NOMO-1 treated with dmso at 0.1 percent for 144 hours (cell line): Measurements from ENCODE around the gene ENPP7.

Experiments used
- DNase-seq: peaks from one replicate; lab custom pipeline; 2025; ENCODE audit not compliant: unreplicated experiment; lab: John Stamatoyannopoulos, UW

ENPP7 gene

GRCh38 chr17:79789943-79790804 is 59.4 kb downstream of the ENPP7 start:
- no peak for DNase-seq

- DNase-seq = no peak
Measured at GRCh38 chr17:79790805-79791734, 60.3 kb downstream of the ENPP7 start.

GRCh38 chr17:79791735-79792161 is 61.0 kb downstream of the ENPP7 start:
- DNase-seq = no peak
